ENCODE data around the gene NAV2.

NAV2 gene

GRCh38 chr11:19836666-19837065 lies 124.0 kb downstream of the NAV2 start:
- H3K9me3 ChIP-seq (ENCODE audit: low read length) = peaks cover 12% of the 10 kb centered on the region
- peaks cover 21% of the 10 kb centered on the region for H3K36me3 ChIP-seq (ENCODE audit: insufficient read depth, low read length)
- no peak overlapping the region for H3K4me3 ChIP-seq (ENCODE audit: low read length)
- H3K4me1 ChIP-seq (ENCODE audit: insufficient read depth, low read length) = peaks cover 15% of the 10 kb centered on the region
- no peaks in the 10 kb centered on the region for H3K27me3 ChIP-seq (ENCODE audit: insufficient read depth, low read length)
- no peak overlapping the region for H2AFZ ChIP-seq (ENCODE audit: low read depth, low read length)

- peaks cover 6% of the 10 kb centered on the region for H3K9me3 ChIP-seq (ENCODE audit: low read length)
- no peak overlapping the region for H2AFZ ChIP-seq (ENCODE audit: low read depth, low read length)
- H3K4me3 ChIP-seq (ENCODE audit: low read length) = no peak overlapping the region
- peaks cover 6% of the 10 kb centered on the region for H3K4me1 ChIP-seq (ENCODE audit: insufficient read depth, low read length)
- H3K27me3 ChIP-seq (ENCODE audit: insufficient read depth, low read length) = no peaks in the 10 kb centered on the region
- H3K36me3 ChIP-seq (ENCODE audit: insufficient read depth, low read length) = peaks cover 17% of the 10 kb centered on the region
These were observed 126.5 kb downstream of the NAV2 start for GRCh38 chr11:19838994-19839768.

GRCh38 chr11:19840961-19841360 lies 128.3 kb downstream of the NAV2 start:
- H3K36me3 ChIP-seq (ENCODE audit: insufficient read depth, low read length) = peaks cover 5% of the 10 kb centered on the region
- H2AFZ ChIP-seq (ENCODE audit: low read depth, low read length) = no peak overlapping the region
- H3K4me1 ChIP-seq (ENCODE audit: insufficient read depth, low read length) = peaks cover 23% of the 10 kb centered on the region
- no peaks in the 10 kb centered on the region for H3K27me3 ChIP-seq (ENCODE audit: insufficient read depth, low read length)
- H3K4me3 ChIP-seq (ENCODE audit: low read length) = no peak overlapping the region
- H3K9me3 ChIP-seq (ENCODE audit: low read length) = no peaks in the 10 kb centered on the region

GRCh38 chr11:19842505-19842904 lies 129.9 kb downstream of the NAV2 start:
- Histone ChIP-seq H3K27me3 (ENCODE audit: insufficient read depth, low read length) (no peaks in the 10 kb centered on the region), H3K9me3 (ENCODE audit: low read length) (no peaks in the 10 kb centered on the region), H3K36me3 (ENCODE audit: insufficient read depth, low read length) (peaks cover 4% of the 10 kb centered on the region), H2AFZ (ENCODE audit: low read depth, low read length) (no peak overlapping the region), H3K4me1 (ENCODE audit: insufficient read depth, low read length) (peaks cover 39% of the 10 kb centered on the region), H3K4me3 (ENCODE audit: low read length) (no peak overlapping the region)

- H3K9me3 ChIP-seq (ENCODE audit: low read length) = no peaks in the 10 kb centered on the region
- H2AFZ ChIP-seq (ENCODE audit: low read depth, low read length) = no peak overlapping the region
These were observed 130.4 kb downstream of the NAV2 start for GRCh38 chr11:19843079-19843478.

GRCh38 chr11:19844012-19844411 lies 131.4 kb downstream of the NAV2 start:
- Histone ChIP-seq H3K36me3 (ENCODE audit: insufficient read depth, low read length) (peaks cover 4% of the 10 kb centered on the region), H3K4me1 (ENCODE audit: insufficient read depth, low read length) (peaks cover 50% of the 10 kb centered on the region), H3K27me3 (ENCODE audit: insufficient read depth, low read length) (no peaks in the 10 kb centered on the region), H3K9me3 (ENCODE audit: low read length) (no peaks in the 10 kb centered on the region), H3K4me3 (ENCODE audit: low read length) (no peak overlapping the region), H2AFZ (ENCODE audit: low read depth, low read length) (no peak overlapping the region)

More at GRCh38 chr11:19843079-19843478, 130.4 kb downstream of the NAV2 start:
- H3K36me3 ChIP-seq (ENCODE audit: insufficient read depth, low read length) = peaks cover 4% of the 10 kb centered on the region
- no peaks in the 10 kb centered on the region for H3K27me3 ChIP-seq (ENCODE audit: insufficient read depth, low read length)
- no peak overlapping the region for H3K4me3 ChIP-seq (ENCODE audit: low read length)
- H3K4me1 ChIP-seq (ENCODE audit: insufficient read depth, low read length) = peaks cover 44% of the 10 kb centered on the region

- H3K27me3 ChIP-seq (ENCODE audit: insufficient read depth, low read length) = no peaks in the 10 kb centered on the region
- no peak overlapping the region for H2AFZ ChIP-seq (ENCODE audit: low read depth, low read length)
- no peaks in the 10 kb centered on the region for H3K9me3 ChIP-seq (ENCODE audit: low read length)
- H3K4me3 ChIP-seq (ENCODE audit: low read length) = no peak overlapping the region
- H3K36me3 ChIP-seq (ENCODE audit: insufficient read depth, low read length) = peaks cover 4% of the 10 kb centered on the region
- peaks cover 57% of the 10 kb centered on the region for H3K4me1 ChIP-seq (ENCODE audit: insufficient read depth, low read length)
These were observed 132.2 kb downstream of the NAV2 start for GRCh38 chr11:19844806-19845205.

- H3K27me3 ChIP-seq (ENCODE audit: insufficient read depth, low read length) = no peaks in the 10 kb centered on the region
- H3K9me3 ChIP-seq (ENCODE audit: low read length) = no peaks in the 10 kb centered on the region
- H3K4me1 ChIP-seq (ENCODE audit: insufficient read depth, low read length) = peaks cover 63% of the 10 kb centered on the region
- peaks cover 4% of the 10 kb centered on the region for H3K36me3 ChIP-seq (ENCODE audit: insufficient read depth, low read length)
- no peak overlapping the region for H3K4me3 ChIP-seq (ENCODE audit: low read length)
- no peak overlapping the region for H2AFZ ChIP-seq (ENCODE audit: low read depth, low read length)
These were observed 133.0 kb downstream of the NAV2 start for GRCh38 chr11:19845626-19846025.

GRCh38 chr11:19846654-19847305 lies 134.1 kb downstream of the NAV2 start:
- Histone ChIP-seq H3K4me1 (ENCODE audit: insufficient read depth, low read length) (peaks cover 63% of the 10 kb centered on the region), H2AFZ (ENCODE audit: low read depth, low read length) (no peak overlapping the region), H3K9me3 (ENCODE audit: low read length) (peaks cover 2% of the 10 kb centered on the region), H3K36me3 (ENCODE audit: insufficient read depth, low read length) (peaks cover 4% of the 10 kb centered on the region), H3K27me3 (ENCODE audit: insufficient read depth, low read length) (no peaks in the 10 kb centered on the region), H3K4me3 (ENCODE audit: low read length) (no peak overlapping the region)

GRCh38 chr11:19848219-19848618 lies 135.6 kb downstream of the NAV2 start:
- H3K4me3 ChIP-seq (ENCODE audit: low read length) = no peak overlapping the region
- H2AFZ ChIP-seq (ENCODE audit: low read depth, low read length) = no peak overlapping the region
- H3K4me1 ChIP-seq (ENCODE audit: insufficient read depth, low read length) = peaks cover 68% of the 10 kb centered on the region
- peaks cover 2% of the 10 kb centered on the region for H3K9me3 ChIP-seq (ENCODE audit: low read length)
- no peaks in the 10 kb centered on the region for H3K36me3 ChIP-seq (ENCODE audit: insufficient read depth, low read length)
- no peaks in the 10 kb centered on the region for H3K27me3 ChIP-seq (ENCODE audit: insufficient read depth, low read length)

GRCh38 chr11:19849107-19849789 lies 136.6 kb downstream of the NAV2 start:
- Histone ChIP-seq H3K9me3 (ENCODE audit: low read length) (peaks cover 2% of the 10 kb centered on the region), H3K27me3 (ENCODE audit: insufficient read depth, low read length) (no peaks in the 10 kb centered on the region), H3K36me3 (ENCODE audit: insufficient read depth, low read length) (no peaks in the 10 kb centered on the region), H3K4me1 (ENCODE audit: insufficient read depth, low read length) (peaks cover 65% of the 10 kb centered on the region), H2AFZ (ENCODE audit: low read depth, low read length) (no peak overlapping the region), H3K4me3 (ENCODE audit: low read length) (no peak overlapping the region)

GRCh38 chr11:19849947-19850593 lies 137.4 kb downstream of the NAV2 start:
- no peaks in the 10 kb centered on the region for H3K36me3 ChIP-seq (ENCODE audit: insufficient read depth, low read length)
- peaks cover 2% of the 10 kb centered on the region for H3K9me3 ChIP-seq (ENCODE audit: low read length)
- H3K4me3 ChIP-seq (ENCODE audit: low read length) = no peak overlapping the region
- H3K27me3 ChIP-seq (ENCODE audit: insufficient read depth, low read length) = no peaks in the 10 kb centered on the region
- no peak overlapping the region for H2AFZ ChIP-seq (ENCODE audit: low read depth, low read length)
- peaks cover 57% of the 10 kb centered on the region for H3K4me1 ChIP-seq (ENCODE audit: insufficient read depth, low read length)

GRCh38 chr11:19852288-19852687 lies 139.7 kb downstream of the NAV2 start:
- Histone ChIP-seq H3K4me3 (ENCODE audit: low read length) (no peak overlapping the region), H2AFZ (ENCODE audit: low read depth, low read length) (no peak overlapping the region), H3K36me3 (ENCODE audit: insufficient read depth, low read length) (no peaks in the 10 kb centered on the region), H3K27me3 (ENCODE audit: insufficient read depth, low read length) (no peaks in the 10 kb centered on the region), H3K4me1 (ENCODE audit: insufficient read depth, low read length) (peaks cover 34% of the 10 kb centered on the region), H3K9me3 (ENCODE audit: low read length) (peaks cover 2% of the 10 kb centered on the region)

All from neuron (in vitro differentiated cells).